ENCODE results near the gene MEF2A.

Gene MEF2A

DNA sequence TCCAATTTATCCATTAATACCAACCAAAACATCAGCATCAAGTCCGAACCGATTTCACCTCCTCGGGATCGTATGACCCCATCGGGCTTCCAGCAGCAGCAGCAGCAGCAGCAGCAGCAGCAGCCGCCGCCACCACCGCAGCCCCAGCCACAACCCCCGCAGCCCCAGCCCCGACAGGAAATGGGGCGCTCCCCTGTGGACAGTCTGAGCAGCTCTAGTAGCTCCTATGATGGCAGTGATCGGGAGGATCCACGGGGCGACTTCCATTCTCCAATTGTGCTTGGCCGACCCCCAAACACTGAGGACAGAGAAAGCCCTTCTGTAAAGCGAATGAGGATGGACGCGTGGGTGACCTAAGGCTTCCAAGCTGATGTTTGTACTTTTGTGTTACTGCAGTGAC, 146.6 kb downstream of the MEF2A start:
- no peak for TF ChIP-seq CTCF (conservative IDR thresholded peaks at IDR 0.05)
- H3K27ac ChIP-seq, result no peak overlapping the region

DNA sequence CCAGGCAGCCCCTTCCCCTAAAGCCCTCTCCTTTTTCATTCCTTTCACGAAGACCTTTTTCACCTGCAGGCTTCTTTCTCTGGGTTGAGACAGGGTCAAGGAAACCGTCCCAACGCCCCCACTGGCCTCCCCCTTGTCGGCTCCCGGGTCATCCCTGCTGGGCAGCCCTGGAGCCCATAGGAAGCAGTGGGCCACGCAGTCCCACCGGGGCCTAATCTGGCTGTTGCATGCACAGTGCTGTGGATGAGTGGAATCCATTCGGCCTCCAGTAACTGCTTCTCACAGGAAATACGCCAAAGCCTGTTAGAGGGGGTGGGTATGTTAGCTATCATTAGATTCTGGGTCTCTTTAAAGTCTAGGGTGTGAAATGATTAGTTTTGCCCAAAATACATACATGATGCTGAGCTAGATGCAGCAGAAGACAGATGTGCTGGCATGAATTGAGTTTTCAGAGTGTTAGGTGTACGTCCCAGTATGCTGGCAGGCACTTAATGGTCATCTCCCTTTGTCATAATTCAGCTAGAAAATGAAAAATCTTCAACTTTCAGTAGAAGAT, 150.8 kb downstream of the MEF2A start:
- no peak overlapping the region for H3K27ac ChIP-seq
- no peak for TF ChIP-seq CTCF (conservative IDR thresholded peaks at IDR 0.05)

DNA sequence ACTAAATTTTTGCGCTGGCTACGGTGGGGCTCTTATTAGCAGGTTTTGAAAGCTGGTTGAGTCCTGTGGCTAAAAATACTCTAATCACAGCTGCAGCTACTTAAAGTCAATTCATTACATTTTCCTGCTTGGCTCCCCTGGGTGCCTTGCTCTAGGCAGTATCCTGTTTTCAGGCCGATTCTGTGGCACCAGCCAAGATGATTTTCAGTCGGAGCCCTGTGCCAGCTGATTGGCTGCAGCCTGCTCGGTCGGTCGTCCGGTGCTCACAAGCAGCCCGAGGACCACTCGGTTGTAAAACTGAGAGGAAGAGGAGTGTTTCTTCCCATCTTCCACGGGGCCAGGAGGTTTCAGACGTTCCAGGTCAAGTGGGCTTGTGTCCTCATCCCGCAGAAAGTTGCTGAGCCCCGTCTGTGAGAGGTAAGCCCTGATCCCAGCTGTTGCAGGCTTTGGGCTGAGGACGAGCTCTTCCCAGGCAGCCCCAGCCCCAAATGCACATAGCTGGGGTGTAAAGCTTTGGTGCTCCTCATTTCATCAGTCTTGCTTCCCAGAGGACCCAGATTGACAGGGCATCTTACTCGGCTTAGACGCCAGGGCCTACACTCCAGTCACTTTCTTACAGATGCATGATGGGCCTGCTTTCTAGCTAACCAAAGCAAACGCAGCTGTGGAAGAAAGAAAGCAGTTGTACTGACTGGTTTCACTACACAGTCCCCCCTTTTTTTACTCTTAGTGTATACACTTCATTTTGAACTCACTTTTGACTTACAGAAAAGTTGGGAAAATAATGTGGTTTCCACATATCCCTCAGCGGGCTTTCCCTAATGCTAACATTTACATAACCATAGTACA, 151.6 kb downstream of the MEF2A start:
- H3K27ac ChIP-seq, result no peak overlapping the region
- no peak for TF ChIP-seq CTCF (conservative IDR thresholded peaks at IDR 0.05)

GRCh38 chr15:99718421-99718820, 152.6 kb downstream of the MEF2A start:
- no peak overlapping the region for H3K27ac ChIP-seq
- no peak for TF ChIP-seq CTCF (conservative IDR thresholded peaks at IDR 0.05)

DNA sequence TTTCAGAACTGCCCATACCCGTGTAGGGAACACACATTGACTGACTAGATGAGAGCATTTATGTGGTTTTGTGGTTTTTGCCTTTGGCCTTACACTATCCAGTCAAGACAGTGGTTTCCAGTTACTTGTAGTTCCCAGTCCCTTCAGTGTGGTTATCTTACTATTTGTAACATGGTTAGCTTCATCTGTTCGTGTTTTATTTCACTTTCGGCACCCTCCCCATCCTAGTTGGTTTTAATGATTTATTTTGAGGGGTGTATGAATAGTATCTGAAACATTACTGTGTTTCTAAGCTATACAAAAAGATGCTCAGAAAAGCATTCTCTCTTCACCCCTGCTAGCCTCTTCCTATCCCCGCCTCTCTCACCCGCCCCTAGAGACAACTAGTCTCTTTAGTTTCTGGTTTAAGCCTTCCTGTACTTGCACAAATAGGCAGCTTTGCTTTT, 153.3 kb downstream of the MEF2A start:
- H3K27ac ChIP-seq, result no peak overlapping the region
- no peak for TF ChIP-seq CTCF (conservative IDR thresholded peaks at IDR 0.05)

GRCh38 chr15:99720533-99720932, 154.7 kb downstream of the MEF2A start:
- TF ChIP-seq CTCF (conservative IDR thresholded peaks at IDR 0.05), result no peak
- H3K27ac ChIP-seq, result no peak overlapping the region

DNA sequence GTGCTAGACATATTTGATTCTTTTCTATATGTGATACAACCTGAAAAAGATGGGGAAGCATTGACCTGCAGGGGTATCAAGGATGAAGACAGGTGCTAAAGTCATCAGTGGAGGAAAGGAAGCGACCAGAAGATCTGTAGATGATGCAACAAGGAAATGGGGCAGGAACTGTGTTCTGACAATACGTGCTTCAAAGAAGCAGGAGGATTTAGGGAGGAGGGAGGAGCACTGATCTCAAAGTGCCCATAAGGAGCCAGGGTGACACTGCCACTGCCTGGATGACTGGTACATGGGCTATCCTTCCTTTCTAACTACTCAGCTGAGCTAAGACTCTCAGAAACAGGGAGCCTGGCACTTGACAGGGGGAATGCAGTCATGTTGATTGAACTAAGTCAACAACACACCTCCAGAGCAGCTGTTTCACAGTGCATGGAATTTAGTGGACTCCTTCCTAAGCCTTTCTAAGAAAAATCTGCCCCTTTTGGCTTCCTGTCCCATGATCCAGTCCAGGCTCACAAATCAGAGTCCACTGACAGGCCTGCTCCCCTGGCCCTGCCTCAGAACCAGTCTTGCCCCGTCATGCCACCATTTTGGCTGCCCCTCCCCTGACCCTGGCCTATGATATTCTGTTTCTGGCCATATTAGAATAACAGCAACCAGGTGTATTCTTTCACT, 155.5 kb downstream of the MEF2A start:
- no peak overlapping the region for H3K27ac ChIP-seq
- TF ChIP-seq CTCF (conservative IDR thresholded peaks at IDR 0.05), result no peak
